Measurements from ENCODE around the gene KRT15. TPM values are rescaled to one million over a fixed set of nuclear protein-coding genes. Genes with fewer than 3 reads are reported as not detected.

KRT15 gene
- total RNA-seq (2014; rRNA removed; shearing (Covaris generic)) = 29.8 and 31.9 TPM in 2 replicates

GRCh38 chr17:41518789-41519449 lies at the start of gene KRT15:
TSS of gene KRT15 (minus strand) at chr17:41518890. CDS start at chr17:41518827, 63 bp downstream.
- DNase-seq (ENCODE audit: low spot score) = peak; percentile 68

GRCh38 chr17:41567317-41567716 lies 48.6 kb upstream of the KRT15 start:
- no peak for DNase-seq (ENCODE audit: low spot score)

GRCh38 chr17:41565338-41565737 lies 46.6 kb upstream of the KRT15 start:
- no peak for DNase-seq (ENCODE audit: low spot score)

DNA sequence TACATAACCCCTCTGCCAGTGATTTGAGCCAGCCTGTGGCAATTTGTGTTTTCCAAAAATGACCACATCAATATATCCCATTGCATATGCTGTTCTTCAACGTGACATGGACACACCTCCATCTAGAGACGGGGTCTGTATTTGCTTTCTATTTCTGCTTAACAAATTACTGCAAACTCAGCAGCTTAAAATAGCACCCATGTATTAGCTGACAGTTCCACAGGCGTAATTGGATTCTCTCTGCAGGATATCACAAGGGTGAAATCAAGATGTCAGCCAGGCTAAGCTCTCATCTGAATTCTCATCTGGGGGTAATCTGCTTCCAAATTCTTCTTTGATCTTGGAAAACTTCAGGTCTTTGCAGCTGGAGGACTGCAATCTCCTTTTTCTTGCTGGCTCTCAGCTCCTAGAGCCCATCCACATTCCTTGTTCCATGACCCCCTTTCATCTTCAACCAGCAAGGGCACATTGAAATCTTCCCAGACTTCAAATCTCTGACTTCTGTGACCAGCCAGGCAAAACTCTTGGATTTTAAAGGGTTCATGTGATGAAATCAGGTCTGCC lies 45.0 kb upstream of the KRT15 start:
- no peak for DNase-seq (ENCODE audit: low spot score)

GRCh38 chr17:41561554-41561953 lies 42.9 kb upstream of the KRT15 start:
- no peak for DNase-seq (ENCODE audit: low spot score)

DNA sequence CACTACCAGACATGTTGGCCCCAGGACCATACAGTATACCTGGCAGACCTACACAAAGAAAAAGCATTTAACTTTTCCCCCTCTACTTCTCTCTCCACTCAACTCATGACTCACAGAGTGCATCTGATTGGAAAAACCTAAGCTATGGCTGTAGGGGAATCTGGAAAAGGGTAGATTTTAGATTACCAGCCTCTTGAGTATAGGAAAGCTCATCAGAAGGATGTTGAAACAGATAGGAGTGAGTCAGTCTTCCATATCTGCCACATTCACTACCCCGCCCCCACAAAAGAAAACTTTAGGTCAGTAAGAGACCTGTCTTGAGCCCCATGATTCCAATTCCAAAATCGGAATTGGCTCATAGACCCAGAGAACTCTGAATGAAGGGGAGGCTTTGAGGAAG lies 40.9 kb upstream of the KRT15 start:
- DNase-seq (ENCODE audit: low spot score) = no peak

- DNase-seq (ENCODE audit: low spot score) = no peak
Observed at GRCh38 chr17:41556931-41557330, 38.2 kb upstream of the KRT15 start.

DNA sequence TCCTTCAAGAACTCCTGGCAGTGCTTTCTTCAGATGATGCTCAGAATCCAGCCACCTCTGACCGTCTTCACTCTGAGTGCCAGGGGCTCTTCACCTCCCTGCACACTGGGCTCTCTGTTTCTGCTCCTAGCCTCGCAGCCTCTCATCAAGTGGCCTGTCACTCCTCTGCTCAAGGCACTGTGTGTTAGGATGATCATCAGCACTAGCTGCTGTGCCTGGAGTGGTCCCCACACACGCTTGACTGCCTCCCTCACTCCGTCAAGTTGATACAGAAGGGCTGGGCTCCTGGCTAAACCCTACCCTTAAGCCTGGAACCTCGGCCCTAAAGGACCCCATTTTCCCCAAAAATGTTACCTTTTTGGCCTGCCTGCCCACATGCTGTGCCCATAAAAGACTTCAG lies 37.6 kb upstream of the KRT15 start:
- DNase-seq (ENCODE audit: low spot score) = no peak

- DNase-seq (ENCODE audit: low spot score) = no peak
Observed at GRCh38 chr17:41555105-41555887, 36.6 kb upstream of the KRT15 start.

DNA sequence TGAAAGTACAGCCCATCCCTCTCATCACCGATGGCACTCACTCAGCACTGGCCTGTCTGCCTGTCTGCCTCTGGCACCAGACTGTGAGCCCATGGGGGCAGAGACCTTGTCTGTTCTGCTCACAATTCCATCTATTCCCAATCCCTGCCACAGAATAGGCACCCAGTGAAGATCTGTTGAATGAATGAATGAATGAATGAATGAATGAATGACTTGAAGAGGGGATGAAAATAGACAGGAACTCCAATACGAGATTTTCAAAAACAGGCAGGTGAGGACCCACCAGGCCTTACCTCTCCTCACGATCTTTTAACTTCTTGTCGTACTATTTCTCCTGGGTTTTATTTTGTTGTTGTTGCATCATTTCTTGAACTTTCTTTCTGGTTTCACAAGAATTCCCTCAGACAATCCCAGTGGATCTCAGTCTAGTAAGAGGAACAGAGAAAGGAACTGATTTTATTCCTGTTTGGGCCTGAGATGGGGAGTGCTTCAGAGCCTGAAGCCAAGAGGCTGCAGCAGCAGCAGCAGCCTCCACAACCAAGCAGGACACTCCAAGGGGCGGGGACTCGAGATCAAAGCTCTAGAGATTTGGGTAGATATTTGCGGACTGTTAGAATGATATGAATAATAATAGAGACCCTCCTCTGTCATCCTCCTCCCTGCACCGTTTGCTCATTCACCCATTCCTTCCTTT lies 35.4 kb upstream of the KRT15 start:
- no peak for DNase-seq (ENCODE audit: low spot score)

DNA sequence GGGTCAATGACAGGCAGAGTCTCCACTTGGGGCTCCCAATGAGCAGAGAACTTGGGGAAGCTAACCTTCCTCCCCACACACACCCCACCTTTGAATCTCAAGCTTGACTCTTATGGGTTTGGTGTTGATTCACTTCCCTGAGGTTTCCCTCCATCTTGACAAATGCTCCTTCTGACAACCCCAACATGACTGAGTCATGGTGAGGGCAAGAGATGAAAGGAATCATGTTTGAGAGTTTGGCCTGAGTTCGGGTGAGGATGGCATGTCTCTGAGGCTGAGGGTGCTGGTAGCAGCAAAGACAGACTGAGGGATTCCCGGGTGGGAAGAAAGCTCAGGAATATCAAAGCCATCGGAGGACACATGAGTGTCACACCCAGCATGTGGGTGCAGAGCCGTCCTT lies 34.5 kb upstream of the KRT15 start:
- peak; percentile 47 for DNase-seq (ENCODE audit: low spot score)

DNA sequence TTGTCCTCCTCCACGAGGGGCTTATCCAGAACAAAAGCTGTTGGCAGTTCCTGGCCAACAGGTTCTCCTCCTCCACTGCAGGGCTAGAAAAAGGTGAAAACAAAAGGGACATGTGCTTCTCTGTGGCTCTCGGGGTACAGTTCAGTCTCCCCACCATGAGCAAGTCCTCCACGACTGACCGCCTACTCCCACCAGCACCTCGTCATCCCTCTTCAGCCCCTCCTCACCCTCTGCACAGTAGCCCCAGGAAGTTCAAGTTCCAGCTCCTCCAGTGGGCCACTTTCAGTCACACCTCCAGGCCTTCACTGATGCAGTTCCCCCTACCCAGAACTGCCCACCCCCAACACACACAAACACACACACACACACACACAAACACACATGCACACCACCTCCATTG lies 33.8 kb upstream of the KRT15 start:
- no peak for DNase-seq (ENCODE audit: low spot score)

DNA sequence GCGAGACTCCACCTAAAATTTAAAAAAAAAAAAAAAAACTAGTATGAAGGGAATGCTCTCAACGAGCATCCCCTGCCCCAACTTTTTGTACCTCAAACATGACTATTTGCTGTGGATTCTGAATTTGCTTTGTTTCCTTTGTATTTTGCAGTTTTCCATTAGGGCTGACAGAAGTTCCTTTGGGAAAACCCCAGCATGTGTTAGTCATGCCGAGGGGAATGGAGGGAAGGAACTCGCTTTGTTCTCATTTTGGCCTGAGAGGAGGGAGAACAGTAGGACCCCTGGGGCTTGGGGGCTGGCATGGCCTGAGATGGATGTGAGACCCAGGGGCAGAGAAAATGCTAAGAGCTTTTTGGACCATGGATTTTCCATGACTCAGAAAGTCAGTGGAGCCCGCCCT lies 32.7 kb upstream of the KRT15 start:
- DNase-seq (ENCODE audit: low spot score) = peak; percentile 28

DNA sequence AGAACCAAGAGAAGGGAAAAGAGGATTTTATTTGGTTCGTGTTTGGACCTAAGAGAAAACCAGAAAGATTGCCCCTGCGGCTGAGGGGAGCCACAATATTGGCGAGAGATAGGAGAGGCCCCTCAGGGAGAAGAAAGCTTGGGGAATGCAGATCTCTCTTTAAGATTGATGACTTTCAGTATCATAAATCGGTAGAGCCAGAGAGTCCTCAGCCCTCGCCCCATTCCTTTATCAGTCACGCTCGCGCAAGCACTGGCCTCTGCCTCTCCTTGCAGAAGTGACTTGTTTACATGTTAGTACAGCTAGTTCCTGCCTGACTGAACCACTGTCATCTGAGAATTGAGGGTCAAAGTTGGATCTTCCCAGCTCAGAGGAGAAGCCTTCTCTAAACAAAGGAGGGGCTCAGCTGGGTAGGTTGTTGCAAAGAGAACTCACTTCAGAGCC lies 30.9 kb upstream of the KRT15 start:
- no peak for DNase-seq (ENCODE audit: low spot score)

DNA sequence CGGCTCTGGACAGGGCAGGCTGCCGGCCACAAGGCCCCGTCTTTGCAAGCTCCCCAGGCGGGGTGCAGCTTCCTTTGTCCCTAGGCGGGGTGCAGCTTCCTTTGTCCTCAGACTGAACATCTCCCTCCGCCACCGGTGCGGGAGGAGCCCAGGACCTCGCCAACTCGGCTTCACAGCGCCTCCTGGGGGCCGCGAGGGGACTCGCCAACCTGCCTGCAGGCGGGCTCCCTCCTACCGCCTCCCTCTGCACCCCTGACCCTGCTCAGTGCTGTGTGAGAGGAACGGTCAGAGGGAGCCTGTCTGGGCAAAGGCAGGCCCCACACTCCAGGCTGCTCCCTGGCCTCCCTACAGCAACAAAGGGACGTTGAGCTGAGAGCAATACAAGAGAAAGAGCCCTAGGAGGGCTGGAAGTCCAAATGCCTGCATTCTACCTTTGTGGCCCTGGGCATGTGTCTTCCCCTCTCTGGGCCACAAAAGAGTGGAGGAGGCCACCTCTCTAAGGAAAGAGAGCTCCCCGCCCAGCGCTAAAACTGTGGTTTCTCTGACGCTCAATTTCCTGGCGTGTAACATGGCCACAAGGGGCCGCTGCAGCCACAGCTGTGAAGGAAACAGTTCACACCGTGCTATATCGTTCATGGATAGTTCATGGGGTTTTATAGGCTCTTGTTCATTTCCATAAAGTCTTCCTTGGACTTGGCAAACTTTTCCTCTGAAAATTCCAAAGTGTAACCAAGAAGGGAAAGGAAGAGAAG lies 30.3 kb upstream of the KRT15 start:
- peak; percentile 91 for DNase-seq (ENCODE audit: low spot score)

- DNase-seq (ENCODE audit: low spot score) = peak; percentile 99
Observed at GRCh38 chr17:41547921-41548843, 29.5 kb upstream of the KRT15 start.

GRCh38 chr17:41547378-41547841 lies 28.7 kb upstream of the KRT15 start:
- DNase-seq (ENCODE audit: low spot score) = peak; percentile 93

- DNase-seq (ENCODE audit: low spot score) = no peak
Observed at GRCh38 chr17:41546819-41547218, 28.1 kb upstream of the KRT15 start.

DNA sequence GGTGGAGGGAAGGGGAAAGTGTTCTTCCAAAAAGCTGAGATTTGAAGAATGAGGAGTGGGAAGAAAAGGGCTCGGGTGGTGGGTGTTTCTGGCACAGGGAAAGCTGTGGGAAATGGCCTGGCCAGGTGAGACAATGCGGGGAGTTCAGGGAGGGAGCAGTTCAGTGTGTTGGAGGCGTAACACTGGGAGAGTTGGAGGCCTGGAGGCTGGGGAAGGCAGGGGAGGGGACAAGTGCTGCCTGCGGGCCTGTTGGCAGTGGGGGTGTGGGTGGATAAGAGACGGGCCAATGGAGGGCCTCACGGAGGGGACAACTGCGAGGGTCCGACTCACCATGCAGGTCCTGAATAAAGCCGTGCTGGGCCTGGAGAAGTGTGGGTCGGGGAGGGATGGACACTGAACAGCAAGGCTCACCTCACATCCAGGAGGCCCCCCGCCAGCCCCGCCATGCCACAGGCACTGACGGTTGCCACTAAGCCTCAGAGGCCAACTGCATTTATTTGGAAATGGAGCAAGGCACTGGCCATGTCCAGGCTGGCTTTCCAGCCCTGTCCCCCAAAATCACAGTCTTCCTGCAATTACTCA lies 27.2 kb upstream of the KRT15 start:
- no peak for DNase-seq (ENCODE audit: low spot score)

- no peak for DNase-seq (ENCODE audit: low spot score)
Observed at GRCh38 chr17:41544935-41545334, 26.2 kb upstream of the KRT15 start.

All from A172 (cell line).